Tibial artery (tissue), 4 donors: ENCODE data around the gene ME1.

Experiments used
- DNase-seq, 2 donors: peaks; one replicate each; pipeline ENCODE4 v3.0.0-alpha.2; 2019
- H3K27ac ChIP-seq, 2 donors: fragments of 200-600 bp; sonication (generic) in 1 of 2; 1 replicate in 1 of 2; 2 replicates in 1 of 2; pipeline ENCODE4 v1.5.1; 2018 to 2019; ENCODE audit warnings: mild to moderate bottlenecking in 1 of 2
- H3K27me3 ChIP-seq, 2 donors: fragments of 200-600 bp; sonication (generic) in 1 of 2; one replicate each; pipeline versions ENCODE4 v1.5.1 to v1.6.0; 2016 to 2019
- H3K36me3 ChIP-seq, 3 donors: fragments of 200-600 bp; sonication (generic) in 2 of 3; one replicate each; pipeline ENCODE4 v1.5.1; 2016 to 2019; ENCODE audit warnings: mild to moderate bottlenecking in 2 of 3
- H3K4me1 ChIP-seq, 4 donors: fragments of 200-600 bp; sonication (generic) in 2 of 4; 1 replicate in 3 of 4; 2 replicates in 1 of 4; pipeline ENCODE4 v1.5.1; 2016 to 2019
- H3K4me3 ChIP-seq, 2 donors: fragments of 200-600 bp; sonication (generic) in 1 of 2; 1 replicate in 1 of 2; 2 replicates in 1 of 2; pipeline ENCODE4 v1.5.1; 2018 to 2019; ENCODE audit warnings: mild to moderate bottlenecking in 2 of 2
- H3K9me3 ChIP-seq, 3 donors: fragments of 200-600 bp; sonication (generic) in 1 of 3; one replicate each; pipeline ENCODE4 v1.5.1; 2016 to 2019
- intact Hi-C: fragments of 100-400 bp; cut with DNase I; formaldehyde crosslinking; loops from one replicate; pipeline ENCODE4 v1.15.0; 2023; ENCODE audit warnings: low total_unique reads
- TF ChIP-seq, protein P1 (sequence below), 2 experiments: fragments of 200-600 bp in 1 of 2; fragments of 450-650 bp in 1 of 2; IDR thresholded peaks; one replicate each; pipeline ENCODE4 v1.5.1; 2017 to 2019; ENCODE audit warnings: antibody characterized with exemption in 2 of 2, mild to moderate bottlenecking in 1 of 2, moderate library complexity in 1 of 2

ME1 gene

GRCh38 chr6:83413068-83413467 is 17.8 kb downstream of the ME1 start:
- H3K27ac ChIP-seq: no peak overlapping the region
- no peaks in the 10 kb centered on the region for H3K27me3 ChIP-seq
- intact Hi-C loops: loop anchor here (10.0 kb wide), 1 partner anchor 348 kb away; the partner anchor contains the start of genes DOP1A and UBE3D
- TF ChIP-seq, protein P1, sequence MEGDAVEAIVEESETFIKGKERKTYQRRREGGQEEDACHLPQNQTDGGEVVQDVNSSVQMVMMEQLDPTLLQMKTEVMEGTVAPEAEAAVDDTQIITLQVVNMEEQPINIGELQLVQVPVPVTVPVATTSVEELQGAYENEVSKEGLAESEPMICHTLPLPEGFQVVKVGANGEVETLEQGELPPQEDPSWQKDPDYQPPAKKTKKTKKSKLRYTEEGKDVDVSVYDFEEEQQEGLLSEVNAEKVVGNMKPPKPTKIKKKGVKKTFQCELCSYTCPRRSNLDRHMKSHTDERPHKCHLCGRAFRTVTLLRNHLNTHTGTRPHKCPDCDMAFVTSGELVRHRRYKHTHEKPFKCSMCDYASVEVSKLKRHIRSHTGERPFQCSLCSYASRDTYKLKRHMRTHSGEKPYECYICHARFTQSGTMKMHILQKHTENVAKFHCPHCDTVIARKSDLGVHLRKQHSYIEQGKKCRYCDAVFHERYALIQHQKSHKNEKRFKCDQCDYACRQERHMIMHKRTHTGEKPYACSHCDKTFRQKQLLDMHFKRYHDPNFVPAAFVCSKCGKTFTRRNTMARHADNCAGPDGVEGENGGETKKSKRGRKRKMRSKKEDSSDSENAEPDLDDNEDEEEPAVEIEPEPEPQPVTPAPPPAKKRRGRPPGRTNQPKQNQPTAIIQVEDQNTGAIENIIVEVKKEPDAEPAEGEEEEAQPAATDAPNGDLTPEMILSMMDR (IDR thresholded peaks at IDR 0.05): no peak
- H3K36me3 ChIP-seq: no peaks in the 10 kb centered on the region
- no peaks in the 10 kb centered on the region for H3K9me3 ChIP-seq
- H3K4me3 ChIP-seq: no peak overlapping the region
- no peaks in the 10 kb centered on the region for H3K4me1 ChIP-seq
- no peak for DNase-seq

GRCh38 chr6:83411731-83412130 is 19.1 kb downstream of the ME1 start:
- TF ChIP-seq, protein P1 (IDR thresholded peaks at IDR 0.05): no peak
- H3K27ac ChIP-seq: no peak overlapping the region
- peaks cover 0 to 6% (median 0%) of the 10 kb centered on the region in 3 donors for H3K36me3 ChIP-seq
- intact Hi-C loops: loop anchor here (10.0 kb wide), 1 partner anchor 347 kb away; the partner anchor contains the start of genes DOP1A and UBE3D
- H3K27me3 ChIP-seq: no peaks in the 10 kb centered on the region
- no peaks in the 10 kb centered on the region for H3K4me1 ChIP-seq
- H3K9me3 ChIP-seq: no peaks in the 10 kb centered on the region
- no peak for DNase-seq
- H3K4me3 ChIP-seq: no peak overlapping the region

GRCh38 chr6:83403191-83403590 is 27.7 kb downstream of the ME1 start:
- intact Hi-C loops: no loop called here
- no peak overlapping the region for H3K4me3 ChIP-seq
- H3K27me3 ChIP-seq: no peaks in the 10 kb centered on the region
- DNase-seq: no peak
- peaks cover 0 to 9% (median 0%) of the 10 kb centered on the region in 3 donors for H3K36me3 ChIP-seq
- H3K4me1 ChIP-seq: no peaks in the 10 kb centered on the region
- TF ChIP-seq, protein P1 (IDR thresholded peaks at IDR 0.05): no peak
- H3K27ac ChIP-seq: no peak overlapping the region
- no peaks in the 10 kb centered on the region for H3K9me3 ChIP-seq

GRCh38 chr6:83389606-83390005 is 41.2 kb downstream of the ME1 start:
- Histone ChIP-seq H3K27me3 (no peaks in the 10 kb centered on the region), H3K4me3 (no peak overlapping the region), H3K4me1 (peaks cover 0 to 15% (median 3%) of the 10 kb centered on the region in 4 donors), H3K9me3 (no peaks in the 10 kb centered on the region), H3K36me3 (no peaks in the 10 kb centered on the region), H3K27ac (no peak overlapping the region)
- intact Hi-C loops: no loop called here
- TF ChIP-seq, protein P1 (IDR thresholded peaks at IDR 0.05): no peak
- no peak for DNase-seq

DNA sequence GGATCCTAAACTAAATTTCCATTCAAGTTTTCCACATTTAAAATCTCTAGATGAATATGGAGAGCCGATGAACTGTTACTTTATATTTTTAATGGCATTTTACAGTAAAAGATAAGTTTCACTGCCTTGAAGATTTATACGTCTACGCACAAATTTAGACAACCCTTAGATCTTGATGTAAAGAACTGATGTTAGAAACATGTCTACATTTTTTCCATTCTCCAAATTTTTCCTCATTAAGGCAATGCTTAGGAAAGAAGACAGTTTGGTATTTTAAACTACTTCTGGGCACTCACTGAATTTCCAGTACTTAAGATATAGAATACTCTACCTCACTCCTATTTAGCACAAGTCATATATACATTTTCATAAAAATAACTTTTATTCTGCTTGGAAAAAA is 45.4 kb downstream of the ME1 start:
- Histone ChIP-seq H3K4me3 (no peak overlapping the region), H3K4me1 (peaks cover 0 to 34% (median 9%) of the 10 kb centered on the region in 4 donors), H3K27ac (no peak overlapping the region), H3K9me3 (no peaks in the 10 kb centered on the region), H3K27me3 (no peaks in the 10 kb centered on the region), H3K36me3 (no peaks in the 10 kb centered on the region)
- intact Hi-C loops: no loop called here
- TF ChIP-seq, protein P1 (IDR thresholded peaks at IDR 0.05): no peak
- no peak for DNase-seq

- H3K27me3 ChIP-seq: no peaks in the 10 kb centered on the region
- DNase-seq: no peak
These were observed 46.1 kb downstream of the ME1 start for GRCh38 chr6:83384751-83385150.

More at GRCh38 chr6:83384751-83385150, 46.1 kb downstream of the ME1 start:
- Histone ChIP-seq H3K36me3 (no peaks in the 10 kb centered on the region), H3K4me1 (peaks cover 0 to 40% (median 10%) of the 10 kb centered on the region in 4 donors), H3K4me3 (no peak overlapping the region), H3K9me3 (no peaks in the 10 kb centered on the region), H3K27ac (no peak overlapping the region)
- intact Hi-C loops: no loop called here
- TF ChIP-seq, protein P1 (IDR thresholded peaks at IDR 0.05): no peak
